ENCODE data around the gene CXXC4. TPM values are rescaled to one million over a fixed set of nuclear protein-coding genes. Genes with fewer than 3 reads are reported as not detected.
A peak's percentile ranks its signal among the peaks of the same experiment; 100 is the strongest.

The CXXC4 gene
- polyA plus RNA-seq (2012; ENCODE audit: insufficient read depth, insufficient read length, low read depth): 12.3 TPM

DNA sequence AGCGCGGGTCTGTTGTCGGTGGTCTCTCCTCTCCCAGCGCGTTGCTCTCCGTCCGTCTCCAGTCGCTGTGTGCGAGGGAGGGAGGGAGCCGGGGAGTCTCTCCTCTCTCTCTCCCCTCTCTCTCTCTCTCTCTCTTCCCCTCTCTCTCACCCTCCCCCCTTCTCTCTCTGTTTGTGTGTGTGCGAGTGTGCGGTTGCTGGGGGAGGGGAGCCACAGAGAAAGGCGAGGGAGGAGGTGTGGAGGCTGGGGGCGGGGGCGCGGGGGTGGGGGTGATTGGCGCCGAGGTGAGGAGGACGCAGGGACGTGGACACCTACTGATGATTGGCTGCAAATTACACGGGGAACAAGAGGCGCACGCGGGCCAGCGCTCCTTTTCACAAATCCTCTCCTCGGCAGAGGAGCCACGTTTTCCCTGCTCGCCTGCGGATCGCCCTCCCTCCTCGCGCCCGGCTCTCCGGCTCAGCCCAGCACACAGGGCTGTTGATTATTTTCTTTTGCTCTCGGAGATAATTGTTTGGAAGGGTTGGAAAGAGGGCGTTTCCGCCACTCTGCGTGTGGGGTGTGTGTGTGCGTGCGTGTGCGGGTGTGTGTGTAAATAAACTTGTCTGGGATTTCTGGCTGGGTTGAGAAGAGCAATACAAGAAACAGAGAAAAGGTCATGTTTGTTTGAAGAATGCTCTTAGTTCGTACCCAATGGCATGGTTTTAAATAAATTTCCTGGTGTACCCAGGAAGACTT is at the start of gene CXXC4:
Gene CXXC4, minus strand, starts transcription at position 73 of the 738 bp plus-strand sequence. CDS start 3,092 bp downstream, outside the sequence.
- H3K4me1 ChIP-seq: no peaks in the 10 kb centered on the region
- TF ChIP-seq CTCF (IDR thresholded peaks at IDR 0.05; ENCODE audit: low read depth, low read length): no peak
- no peaks in the 10 kb centered on the region for H3K27me3 ChIP-seq
- peak; percentile 86 for DNase-seq
- peak within 1 kb of the TSS; percentile 93 for H3K4me3 ChIP-seq (ENCODE audit: low read depth, low read length)
- no peaks in the 10 kb centered on the region for H3K36me3 ChIP-seq
- no peaks in the 10 kb centered on the region for H3K9me3 ChIP-seq

DNA sequence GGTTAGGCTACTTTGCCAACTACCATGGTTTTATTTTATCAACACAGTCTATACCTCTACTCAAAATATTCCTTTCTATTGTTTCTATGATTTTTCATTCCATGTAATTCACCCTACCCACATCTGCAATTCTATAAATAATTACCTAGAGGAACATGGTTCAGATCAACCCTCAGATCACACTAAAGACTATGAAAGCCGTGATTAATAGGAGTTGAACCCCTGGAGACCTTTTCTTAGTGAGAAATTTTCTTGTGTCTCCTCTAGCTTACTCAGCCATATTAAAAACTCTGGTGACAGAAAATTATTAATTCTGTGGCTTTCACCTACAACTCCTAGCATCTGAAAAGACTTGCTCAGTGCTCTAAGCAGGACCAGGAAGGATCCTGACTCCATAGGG is 38.5 kb upstream of the CXXC4 start:
- H3K27me3 ChIP-seq: no peaks in the 10 kb centered on the region
- no peaks in the 10 kb centered on the region for H3K4me1 ChIP-seq
- no peaks in the 10 kb centered on the region for H3K9me3 ChIP-seq
- H3K36me3 ChIP-seq: no peaks in the 10 kb centered on the region
- H3K4me3 ChIP-seq (ENCODE audit: low read depth, low read length): no peak overlapping the region
- DNase-seq: no peak
- no peak for TF ChIP-seq CTCF (IDR thresholded peaks at IDR 0.05; ENCODE audit: low read depth, low read length)

DNA sequence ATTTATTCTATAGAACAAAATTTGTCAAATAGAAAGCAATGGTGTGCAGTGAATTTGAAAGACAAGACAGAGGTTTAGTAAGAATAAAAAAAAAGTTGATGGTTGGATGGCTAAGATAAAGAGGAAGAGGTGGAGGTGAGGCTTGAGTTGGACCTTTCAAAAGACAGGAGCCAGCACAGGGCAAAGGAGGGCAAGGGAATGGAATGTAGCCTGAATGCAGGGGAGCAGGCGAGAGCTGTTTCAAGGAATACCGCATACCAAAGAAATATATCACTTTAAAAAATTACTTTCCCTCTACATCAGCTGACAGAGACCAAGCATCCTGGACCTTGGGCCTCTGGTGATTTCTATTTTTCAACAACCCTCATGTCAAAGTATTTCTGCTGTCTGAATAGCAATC is 38.0 kb upstream of the CXXC4 start:
- TF ChIP-seq CTCF (IDR thresholded peaks at IDR 0.05; ENCODE audit: low read depth, low read length): no peak
- H3K36me3 ChIP-seq: no peaks in the 10 kb centered on the region
- no peak for DNase-seq

DNA sequence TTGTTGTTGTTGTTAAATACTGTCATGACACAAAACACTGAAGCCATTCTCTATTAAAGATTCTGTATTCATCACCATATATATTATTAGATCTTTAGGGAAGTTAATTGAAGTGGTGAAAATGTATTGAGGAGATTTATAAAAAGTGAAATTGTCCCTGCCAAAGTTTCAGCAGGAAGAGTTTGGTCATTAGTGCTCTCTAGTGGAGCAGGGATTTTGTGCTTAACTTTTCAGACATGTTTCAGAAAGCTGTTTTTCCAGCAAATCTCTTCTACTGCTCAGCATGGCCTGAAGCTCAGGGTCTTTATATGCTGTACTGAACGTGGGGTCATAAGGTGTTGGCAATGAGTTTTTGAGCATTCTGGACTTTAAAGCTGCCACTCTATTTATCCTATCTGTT is 36.7 kb upstream of the CXXC4 start:
- no peaks in the 10 kb centered on the region for H3K36me3 ChIP-seq
- peak; percentile 29 for TF ChIP-seq CTCF (IDR thresholded peaks at IDR 0.05; ENCODE audit: low read depth, low read length)
- no peaks in the 10 kb centered on the region for H3K27me3 ChIP-seq
- DNase-seq: no peak
- no peaks in the 10 kb centered on the region for H3K4me1 ChIP-seq
- no peaks in the 10 kb centered on the region; the same call in 1 of the 2 replicates for H3K9me3 ChIP-seq
- H3K4me3 ChIP-seq (ENCODE audit: low read depth, low read length): no peak overlapping the region

More for the DNA sequence above, 38.0 kb upstream of the CXXC4 start:
- H3K9me3 ChIP-seq: no peaks in the 10 kb centered on the region; the same call in 1 of the 2 replicates
- H3K4me3 ChIP-seq (ENCODE audit: low read depth, low read length): no peak overlapping the region
- H3K4me1 ChIP-seq: no peaks in the 10 kb centered on the region
- no peaks in the 10 kb centered on the region for H3K27me3 ChIP-seq

- Histone ChIP-seq H3K36me3 (no peaks in the 10 kb centered on the region), H3K27me3 (no peaks in the 10 kb centered on the region), H3K9me3 (no peaks in the 10 kb centered on the region; the same call in 1 of the 2 replicates), H3K4me3 (ENCODE audit: low read depth, low read length) (no peak overlapping the region), H3K4me1 (no peaks in the 10 kb centered on the region)
- no peak for TF ChIP-seq CTCF (IDR thresholded peaks at IDR 0.05; ENCODE audit: low read depth, low read length)
- no peak for DNase-seq
Measured at GRCh38 chr4:104530426-104530825, 35.7 kb upstream of the CXXC4 start.

GRCh38 chr4:104524591-104524990 is 29.9 kb upstream of the CXXC4 start:
- TF ChIP-seq CTCF (IDR thresholded peaks at IDR 0.05; ENCODE audit: low read depth, low read length): no peak
- H3K36me3 ChIP-seq: no peaks in the 10 kb centered on the region
- H3K4me3 ChIP-seq (ENCODE audit: low read depth, low read length): no peak overlapping the region
- no peaks in the 10 kb centered on the region for H3K4me1 ChIP-seq
- no peaks in the 10 kb centered on the region for H3K27me3 ChIP-seq
- no peak for DNase-seq
- H3K9me3 ChIP-seq: no peaks in the 10 kb centered on the region; the same call in 1 of the 2 replicates
